HUDEP-2 (cell line): ENCODE measurements around the gene GBGT1.
A peak's percentile ranks its signal among the peaks of the same experiment; 100 is the strongest.

Experiments
- DNase-seq, 76 experiments: peaks; one replicate each; lab custom pipeline; 2025; ENCODE audit not compliant: unreplicated experiment in 76 of 76; lab: John Stamatoyannopoulos, UW

GBGT1 gene

GRCh38 chr9:133166392-133166791 is 2.7 kb upstream of the GBGT1 start:
- no peak for DNase-seq

DNA sequence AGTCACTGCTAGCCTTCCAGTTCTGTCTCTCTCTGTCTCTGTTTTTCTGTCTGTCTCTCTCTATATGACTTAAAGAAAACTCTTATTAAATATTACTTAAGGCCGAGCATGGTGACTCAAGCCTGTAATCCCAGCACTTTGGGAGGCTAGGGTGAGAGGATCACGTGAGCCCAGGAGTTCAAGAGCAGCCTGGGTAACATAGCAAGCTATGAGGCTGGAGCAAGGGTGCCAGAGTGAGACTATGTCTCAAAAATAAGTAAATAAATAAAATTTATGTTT is 1.7 kb upstream of the GBGT1 start:
- DNase-seq: no peak

DNA sequence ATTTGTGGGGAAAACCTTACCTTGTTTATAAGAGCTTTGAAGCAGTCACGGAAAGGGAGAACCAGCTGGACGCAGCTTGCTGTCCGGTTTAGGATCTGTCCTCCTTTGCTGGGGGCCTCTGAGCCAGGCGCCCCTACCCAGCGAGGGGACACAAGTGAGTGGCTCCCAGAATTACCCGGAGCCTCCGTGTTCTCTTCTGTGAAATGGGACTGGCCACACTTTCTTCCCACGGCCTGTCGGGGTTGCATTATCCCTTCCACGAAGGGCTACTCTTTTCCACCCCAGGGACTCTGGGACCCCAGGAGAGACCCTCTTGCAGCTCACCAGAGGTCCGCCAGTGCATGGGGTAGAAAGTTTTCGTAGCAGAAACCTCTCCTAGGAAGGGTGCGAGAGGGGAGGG is 477 bp upstream of the GBGT1 start:
- DNase-seq: no peak

- peak in 1 of 76 experiments; percentile 19 for DNase-seq
These were observed 732 bp downstream of the GBGT1 start for GRCh38 chr9:133162861-133163503.

DNA sequence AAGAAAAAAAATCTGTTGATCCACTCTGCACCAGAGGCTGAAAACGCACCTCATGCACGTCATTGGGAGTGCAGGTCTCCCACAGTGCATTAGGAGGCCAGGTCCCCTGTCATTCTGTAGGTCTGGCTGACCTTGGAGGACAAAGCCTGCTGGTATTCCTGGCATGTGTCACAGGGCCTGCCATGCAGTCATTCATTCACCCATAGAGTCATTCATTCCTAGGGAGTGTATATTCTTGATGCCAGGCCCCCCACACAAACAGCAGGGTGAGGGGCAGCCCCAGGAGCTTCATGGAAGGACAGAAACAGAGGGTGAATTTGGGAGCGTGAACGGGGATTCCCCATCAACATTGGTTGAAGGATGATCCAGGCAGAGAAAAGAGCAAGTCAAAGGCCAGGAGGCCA is 2.2 kb downstream of the GBGT1 start:
- peak in 4 of 76 experiments; percentile 64 to 69 (median 67) for DNase-seq

DNA sequence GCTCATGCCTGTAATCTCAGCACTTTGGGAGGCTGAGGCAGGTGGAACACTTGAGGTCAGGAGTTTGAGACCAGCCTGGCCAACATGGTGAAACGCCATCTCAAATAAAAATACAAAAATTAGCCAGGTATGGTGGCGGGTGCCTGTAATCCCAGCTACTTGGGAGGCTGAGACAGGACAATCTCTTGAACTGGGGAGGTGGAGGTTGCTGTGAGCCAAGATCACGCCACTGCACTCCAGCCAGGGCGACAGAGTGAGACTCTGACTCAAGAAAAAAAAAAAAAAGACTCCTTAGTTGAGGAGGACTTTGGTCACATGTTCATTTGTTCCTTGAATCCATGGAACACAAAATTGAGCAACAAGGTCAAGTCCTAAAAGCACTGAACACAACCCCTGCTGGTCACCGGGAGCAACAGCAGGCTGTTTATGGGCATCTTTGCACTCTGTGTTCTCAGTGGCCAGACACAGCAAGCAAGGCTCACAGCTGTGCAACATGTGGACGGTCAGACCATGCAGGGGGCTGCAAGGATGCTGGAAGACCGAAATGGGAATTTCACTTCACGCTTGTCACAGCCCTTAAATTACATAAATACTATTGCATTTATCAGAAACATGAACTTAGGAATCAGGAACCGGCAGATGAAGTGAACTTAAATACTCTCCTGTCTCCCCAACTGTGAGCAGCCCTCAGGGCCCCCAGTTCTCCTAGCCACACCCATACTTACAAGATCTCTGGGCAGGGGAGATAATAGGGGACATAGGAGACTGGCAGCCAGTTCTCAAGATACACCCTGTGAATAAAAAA is 2.8 kb downstream of the GBGT1 start:
- DNase-seq: peak in 75 of 76 experiments; percentile 39 to 94 (median 81)

DNA sequence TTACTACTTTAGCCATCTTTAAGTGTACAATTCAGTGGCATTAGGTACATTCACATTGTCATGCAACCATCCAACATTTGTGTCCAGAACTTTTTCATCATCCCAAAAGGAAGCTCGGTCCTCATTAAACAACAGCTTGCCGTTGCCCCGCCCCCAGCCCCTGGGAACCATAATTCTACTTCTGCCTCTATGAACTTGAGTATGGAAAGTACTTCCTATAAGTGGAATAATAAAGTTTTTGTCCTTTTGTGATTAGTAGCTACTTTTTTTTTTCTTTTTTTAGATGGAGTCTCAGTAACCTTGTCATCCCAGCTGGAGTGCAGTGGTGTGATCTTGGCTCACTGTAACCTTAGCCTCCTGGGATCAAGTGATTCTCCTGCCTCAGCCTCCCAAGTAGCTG is 5.0 kb downstream of the GBGT1 start:
- DNase-seq: no peak

DNA sequence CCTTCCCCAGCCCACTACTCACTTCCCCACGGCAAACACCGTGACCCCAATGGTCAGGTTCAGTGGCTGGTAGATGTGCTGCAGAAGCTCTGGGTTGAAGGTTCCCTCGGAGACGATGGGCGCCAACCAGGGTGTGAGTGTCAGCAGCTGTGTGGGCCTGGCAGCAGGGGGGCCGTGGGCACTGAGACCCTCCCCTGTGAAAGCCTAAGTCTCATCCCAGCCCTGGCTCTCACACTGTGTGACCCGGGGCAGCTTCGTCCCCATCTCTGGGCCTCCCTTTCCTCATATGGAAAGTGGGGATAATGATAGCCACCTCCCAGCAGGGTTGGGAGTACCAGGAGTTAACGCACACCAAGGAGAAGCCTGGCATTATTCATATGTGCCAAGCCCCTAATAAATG is 8.6 kb downstream of the GBGT1 start:
- DNase-seq: no peak

- no peak for DNase-seq
These were observed 9.4 kb downstream of the GBGT1 start for GRCh38 chr9:133154097-133154989.

DNA sequence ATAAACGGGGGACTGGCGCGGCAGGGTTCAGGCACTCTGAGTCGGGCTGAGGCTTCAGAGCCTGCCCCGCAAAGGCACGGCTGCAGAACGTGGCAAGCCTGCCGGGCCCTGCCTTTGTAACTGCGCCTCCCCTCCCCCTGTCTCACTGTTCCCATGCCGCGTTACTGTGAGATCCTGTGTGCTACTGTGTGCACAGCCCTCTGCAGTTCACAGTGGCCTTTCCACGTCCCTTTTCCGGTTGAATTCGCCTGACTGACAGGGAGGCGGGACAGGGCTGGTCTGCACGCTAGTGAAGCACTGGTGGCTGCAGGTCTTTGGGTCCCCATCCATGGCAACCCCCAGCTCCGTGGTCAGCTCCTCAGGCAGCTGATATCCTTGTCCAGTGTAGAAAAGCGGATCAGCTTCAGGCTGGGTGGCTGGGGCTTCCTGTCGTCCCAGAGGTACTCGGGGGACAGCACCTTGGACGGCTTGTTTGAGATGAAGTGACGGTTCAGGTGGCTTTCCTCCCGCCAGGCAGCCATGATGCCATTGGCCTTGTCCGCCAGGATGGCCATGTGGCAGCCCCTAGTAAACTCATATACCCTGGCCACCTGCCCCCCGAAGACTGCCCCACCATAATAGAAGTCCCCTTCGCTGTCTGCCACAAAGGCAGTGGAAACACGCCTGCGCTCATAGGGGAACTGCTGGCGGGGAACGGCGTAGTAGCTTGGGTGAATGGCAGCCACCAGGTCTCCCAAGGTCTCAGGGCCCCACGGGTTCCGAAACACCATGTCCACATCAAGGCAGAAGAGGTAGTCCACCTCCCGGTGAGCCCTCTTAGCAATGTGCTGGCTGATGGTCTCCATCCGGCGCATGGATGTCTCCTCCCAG is 10.3 kb downstream of the GBGT1 start:
- DNase-seq: no peak

DNA sequence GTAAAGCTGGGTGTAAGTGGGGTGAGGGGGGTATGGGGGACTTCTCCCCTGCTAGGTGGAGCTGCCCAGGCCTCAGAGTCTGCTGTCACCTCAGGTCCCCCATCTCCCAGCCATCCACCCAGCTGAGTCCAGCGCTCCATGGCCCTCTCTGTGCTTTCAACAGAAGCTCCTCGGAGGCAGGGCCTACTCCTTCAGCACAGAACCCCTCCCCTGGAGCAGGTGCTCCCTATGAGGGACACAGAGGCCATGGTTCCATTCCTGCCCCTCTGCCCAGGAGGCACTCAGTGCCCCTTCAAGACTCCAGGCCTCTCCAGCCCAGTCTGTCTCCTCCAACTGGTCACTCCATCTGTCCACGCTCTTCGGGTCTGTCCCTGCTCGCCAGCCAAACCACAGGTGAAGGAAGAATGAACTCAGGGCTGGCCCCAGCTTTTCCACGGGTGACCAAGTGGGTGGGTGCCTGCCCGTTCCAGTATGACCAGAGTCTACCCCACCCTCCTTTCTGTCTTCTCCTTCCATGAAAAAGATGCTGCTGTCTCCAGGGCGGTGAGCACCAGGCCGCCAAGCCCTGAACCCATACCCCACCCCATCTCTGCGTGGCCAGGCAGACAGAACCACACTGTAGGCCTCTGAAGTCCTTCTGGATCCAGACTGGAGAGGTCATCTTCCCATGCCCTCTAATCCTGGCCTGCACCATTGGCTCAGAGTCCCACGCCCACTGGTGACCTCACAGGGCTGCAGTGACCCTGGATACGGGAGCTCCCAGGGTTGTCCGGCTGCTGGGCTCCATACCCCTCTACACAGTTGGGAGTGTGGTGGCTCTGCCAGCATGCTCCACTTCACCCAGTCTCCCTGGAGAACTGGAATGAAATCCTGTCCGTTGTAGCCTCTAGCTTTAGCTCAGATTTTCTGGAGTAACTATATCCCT is 11.9 kb downstream of the GBGT1 start:
- DNase-seq: peak in 9 of 76 experiments; percentile 22 to 65 (median 45)

- DNase-seq: peak in 10 of 76 experiments; percentile 22 to 65 (median 38)
These were observed 12.7 kb downstream of the GBGT1 start for GRCh38 chr9:133151041-133151440.

DNA sequence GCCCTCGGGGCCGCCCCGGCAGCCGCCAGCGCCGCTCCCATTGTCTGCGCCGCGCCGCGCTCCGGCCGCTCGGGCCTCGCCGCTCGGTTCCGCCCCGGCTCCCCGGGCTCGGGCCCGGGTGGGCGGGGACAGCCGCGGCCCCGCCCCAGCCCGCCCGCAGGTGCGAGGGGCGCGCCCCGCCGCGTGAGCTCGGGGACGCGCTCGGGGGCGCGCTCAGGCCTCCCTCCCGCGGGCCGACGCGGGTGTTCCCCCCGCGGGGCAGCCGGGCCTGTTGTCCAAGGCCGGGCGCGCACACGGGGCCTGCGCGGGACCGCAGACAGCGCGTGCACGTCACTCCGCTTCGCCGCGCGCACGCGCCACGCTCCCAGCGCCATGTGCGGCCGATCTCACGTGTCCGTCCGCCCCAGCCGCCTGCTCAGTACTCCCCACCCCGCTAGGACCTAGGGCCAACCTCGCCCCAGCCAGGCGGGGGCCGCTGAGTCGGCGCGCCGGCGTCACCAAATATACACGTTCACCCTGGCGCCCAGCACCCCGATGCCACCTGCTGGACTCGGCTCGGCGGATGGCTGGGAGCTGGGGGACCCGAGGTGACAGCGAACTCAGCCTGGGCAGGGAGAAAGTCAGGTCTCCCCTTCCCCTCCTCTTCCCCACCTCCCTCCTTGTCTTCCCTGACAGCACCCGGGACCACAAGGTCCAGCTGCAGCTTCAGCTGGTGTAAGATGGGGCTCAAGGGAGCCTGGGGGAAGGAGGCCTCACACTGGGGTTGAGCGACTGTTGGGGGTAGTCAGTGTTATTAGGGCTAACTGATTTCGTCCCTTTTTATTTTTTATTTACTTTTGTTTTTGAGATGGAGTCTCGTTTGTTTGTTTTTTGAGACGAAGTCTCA is 14.3 kb downstream of the GBGT1 start:
- peak in 74 of 76 experiments; percentile 34 to 92 (median 86) for DNase-seq

- DNase-seq: peak in 50 of 76 experiments; percentile 13 to 72 (median 50)
These were observed 15.2 kb downstream of the GBGT1 start for GRCh38 chr9:133148199-133149129.

GRCh38 chr9:133147412-133148198 is 16.1 kb downstream of the GBGT1 start:
- DNase-seq: peak in 69 of 76 experiments; percentile 13 to 82 (median 63)

DNA sequence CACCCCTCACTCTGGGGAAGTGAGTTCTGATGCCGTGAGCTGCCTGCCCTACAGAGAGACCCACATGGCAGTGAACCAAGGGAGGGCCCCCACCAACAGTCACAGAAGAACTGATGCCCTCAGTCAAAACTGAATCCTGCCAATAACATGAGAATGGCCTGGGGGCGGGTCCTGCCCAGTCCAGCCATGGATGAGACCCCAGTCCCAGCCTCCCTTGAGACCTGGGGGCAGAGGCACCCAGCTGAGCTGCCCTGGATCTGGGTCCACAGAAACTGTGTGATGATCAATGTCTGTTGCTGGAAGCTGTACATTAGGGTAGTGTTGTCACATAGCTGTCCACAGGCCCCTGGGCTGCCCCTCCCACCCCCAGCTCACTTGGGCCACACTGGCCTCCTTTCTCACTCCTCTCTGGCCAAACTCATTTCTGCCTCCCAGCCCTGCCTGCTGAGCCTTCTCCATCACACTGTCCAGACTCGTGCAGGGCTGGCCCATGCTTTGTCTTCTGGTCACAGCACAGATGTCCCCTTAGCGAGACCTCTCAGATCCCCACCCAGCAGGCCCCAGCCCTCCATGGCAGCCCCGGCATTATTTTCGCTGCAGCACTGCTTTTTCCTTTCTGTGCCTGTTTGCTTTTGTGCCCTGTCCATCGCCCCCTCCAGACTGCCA is 16.8 kb downstream of the GBGT1 start:
- DNase-seq: peak in 2 of 76 experiments; percentile 20 to 38
